CD4-positive, alpha-beta T cell (primary cell): ENCODE measurements around the gene ZC3H8. TPM values are rescaled to one million over a fixed set of nuclear protein-coding genes. Genes with fewer than 3 reads are reported as not detected.

ENCODE experiments used
- ATAC-seq: fragments of 200-7000 bp; cut with Tn5 transposase; one replicate; pipeline ENCODE4 v1.10.0; 2022; ENCODE audit warnings: mild to moderate bottlenecking; ENCODE audit not compliant: poor library complexity
- CTCF ChIA-PET: fragments of 350-600 bp; sonication (Branson Sonifier 250); formaldehyde crosslinking; loops from one replicate; lab custom pipeline; 2021; ENCODE audit warnings: antibody characterized with exemption, inconsistent platforms; lab: Charles Lee
- POLR2A ChIA-PET: fragments of 350-600 bp; sonication (Branson Sonifier 250); formaldehyde crosslinking; loops from one replicate; lab custom pipeline; 2021; ENCODE audit warnings: antibody characterized with exemption, inconsistent platforms; lab: Charles Lee
- DNase-seq, 14 experiments: peaks; one replicate each; pipeline ENCODE4 v3.0.0-alpha.2; 2013 to 2020; ENCODE audit warnings: mixed read lengths in 2 of 14
- H3K27ac ChIP-seq, 2 donors: one replicate each; pipeline versions ENCODE4 v1.5.1 to v1.7.0; 2013; ENCODE audit warnings: low read length in 2 of 2, low read depth in 1 of 2, mild to moderate bottlenecking in 1 of 2
- H3K27me3 ChIP-seq, 2 experiments: 1 replicate in 1 of 2; 2 replicates in 1 of 2; pipeline versions ENCODE4 v1.6.1 to v1.7.0; 2013; ENCODE audit warnings: low read length in 2 of 2, control low read depth in 1 of 2, mild to moderate bottlenecking in 1 of 2, moderate library complexity in 1 of 2; ENCODE audit not compliant: insufficient read depth in 2 of 2, control insufficient read depth in 1 of 2
- H3K36me3 ChIP-seq: one replicate; pipeline ENCODE4 v1.6.1; 2013; ENCODE audit warnings: low read length, control low read depth; ENCODE audit not compliant: insufficient read depth
- H3K4me1 ChIP-seq: one replicate; pipeline ENCODE4 v1.6.1; 2013; ENCODE audit warnings: low read length, control low read depth; ENCODE audit not compliant: insufficient read depth
- H3K4me3 ChIP-seq: one replicate; pipeline ENCODE4 v1.5.1; 2013; ENCODE audit warnings: mild to moderate bottlenecking, low read length, moderate library complexity
- H3K9me3 ChIP-seq, 2 experiments: 1 replicate in 1 of 2; 2 replicates in 1 of 2; pipeline versions ENCODE4 v1.6.1 to v1.7.0; 2013; ENCODE audit warnings: low read length in 2 of 2, mild to moderate bottlenecking in 2 of 2, control low read depth in 1 of 2, moderate library complexity in 1 of 2; ENCODE audit not compliant: control insufficient read depth in 1 of 2, insufficient read depth in 1 of 2
- H3K27ac Mint-ChIP-seq: one replicate; pipeline ENCODE4 v1.8.0; 2020; ENCODE audit warnings: mixed read lengths
- H3K27me3 Mint-ChIP-seq: one replicate; pipeline ENCODE4 v1.8.0; 2021; ENCODE audit warnings: mixed read lengths
- H3K36me3 Mint-ChIP-seq: one replicate; pipeline ENCODE4 v1.8.0; 2021; ENCODE audit warnings: low read depth, mixed read lengths
- H3K4me1 Mint-ChIP-seq: one replicate; pipeline ENCODE4 v1.8.0; 2021; ENCODE audit warnings: low read depth, mixed read lengths
- H3K4me3 Mint-ChIP-seq: one replicate; pipeline ENCODE4 v1.8.0; 2020; ENCODE audit warnings: mild to moderate bottlenecking, mixed read lengths
- H3K9me3 Mint-ChIP-seq: one replicate; pipeline ENCODE4 v1.8.0; 2020; ENCODE audit warnings: mixed read lengths
- CTCF ChIP-seq: fragments of 200-600 bp; IDR thresholded peaks from one replicate; pipeline ENCODE4 v1.8.0; 2022; ENCODE audit warnings: antibody characterized with exemption, mild to moderate bottlenecking
- intact Hi-C, 2 experiments: fragments of 100-400 bp; cut with DNase I in 1 of 2; cut with micrococcal nuclease in 1 of 2; formaldehyde crosslinking; loops; one replicate each; pipeline versions ENCODE4 v1.15.1 to v1.9.0; 2023 to 2025; cut with DNase I, micrococcal nuclease
- total RNA-seq, 174 experiments: library from RNA in 2 of 174; stranded (reverse) in 2 of 174; gene quantifications; one replicate each; pipeline ENCODE4 v1.2.3 and lab custom pipeline; 2021 to 2026

The ZC3H8 gene
- total RNA-seq, 2 experiments from 2014 or later, result 10.2 to 16.2 TPM

- CTCF ChIA-PET, result interaction anchor here (1.5 to 1.6 kb wide), 2 partner anchors 16 to 154 kb away, joined by 6 to 7 read pairs; no protein-coding TSS in a partner anchor
- peak within 1 kb of the TSS; percentile 98 for H3K4me3 Mint-ChIP-seq
- peak; percentile 97 to 100 (median 100) for DNase-seq
- H3K4me1 ChIP-seq, result peaks cover 8% of the 10 kb centered on the region
- H3K27me3 Mint-ChIP-seq, result no peaks in the 10 kb centered on the region
- intact Hi-C loops, result loop anchor here (1.0 to 10.0 kb wide), 3 partner anchors 21 to 391 kb away; partner anchors contain the start of gene ANAPC1 (in 1 of the 2)
- H3K4me3 ChIP-seq, result peak within 1 kb of the TSS; percentile 94
- no peaks in the 10 kb centered on the region for H3K9me3 ChIP-seq
- POLR2A ChIA-PET, result interaction anchor here (0.8 to 1.7 kb wide), 10 partner anchors 10 to 308 kb away, joined by 3 to 19 read pairs (median 4); partner anchors contain the start of genes TMEM87B and ZC3H8
- ATAC-seq, result peak; percentile 90
- H3K36me3 ChIP-seq, result no peaks in the 10 kb centered on the region
- H3K4me1 Mint-ChIP-seq, result peaks cover 33% of the 10 kb centered on the region
- peak within 1 kb of the TSS; percentile 100 for H3K27ac Mint-ChIP-seq
- H3K36me3 Mint-ChIP-seq, result peaks cover 12% of the 10 kb centered on the region
- no peaks in the 10 kb centered on the region for H3K27me3 ChIP-seq
- H3K27ac ChIP-seq, result peak within 1 kb of the TSS; percentile 100
- TF ChIP-seq CTCF, result no peak
- no peaks in the 10 kb centered on the region for H3K9me3 Mint-ChIP-seq
Observed at GRCh38 chr2:112275311-112275886, 20.6 kb upstream of the ZC3H8 start, which contains the start of gene ZC3H6. Gene ZC3H6, plus strand, starts transcription at chr2:112275597. Its CDS starts 398 bp downstream, at chr2:112275995.

DNA sequence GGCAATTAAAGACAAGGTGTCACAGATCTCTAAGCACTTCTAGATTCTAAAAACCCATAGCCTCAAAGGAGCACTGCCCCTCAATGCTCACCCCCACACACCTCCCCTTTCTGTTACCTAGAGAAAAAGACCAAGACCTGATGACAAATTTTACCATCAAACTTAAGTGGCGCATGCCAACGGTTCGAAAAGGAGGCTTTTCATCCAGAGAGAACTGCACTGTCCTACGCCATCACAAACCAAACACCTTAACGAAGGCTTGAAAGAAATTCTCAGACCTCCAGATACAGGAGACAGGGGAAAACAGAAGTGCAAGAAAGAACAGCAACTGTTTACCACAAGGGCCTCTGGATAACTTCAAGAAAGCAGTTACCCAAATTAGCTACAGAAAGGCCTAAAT lies 18.5 kb upstream of the ZC3H8 start:
- ChIA-PET CTCF (interaction anchor here (1.0 to 1.7 kb wide), 3 partner anchors 10 to 19 kb away, joined by 5 to 7 read pairs (median 6); partner anchors contain the start of gene ZC3H8), POLR2A (interaction anchor here (0.9 to 1.8 kb wide), 2 partner anchors 18 to 207 kb away, joined by 4 to 5 read pairs; partner anchors contain the start of gene ZC3H8)
- ATAC-seq (no peak), DNase-seq (no peak)
- no peaks in the 10 kb centered on the region for H3K36me3 ChIP-seq
- no peak overlapping the region for H3K27ac ChIP-seq
- H3K4me1 ChIP-seq, result peaks cover 7% of the 10 kb centered on the region
- Mint-ChIP-seq H3K36me3 (peaks cover 12% of the 10 kb centered on the region), H3K4me3 (peak overlapping the region; percentile 74), H3K27ac (peak overlapping the region; percentile 66), H3K27me3 (no peaks in the 10 kb centered on the region), H3K4me1 (peaks cover 19% of the 10 kb centered on the region), H3K9me3 (peaks cover 2% of the 10 kb centered on the region)
- intact Hi-C loops, result loop anchor here in 1 of 2 experiments (5.0 to 10.0 kb wide), 3 partner anchors 216 to 389 kb away; partner anchors contain the start of genes ANAPC1, CHCHD5 and TMEM87B
- no peak overlapping the region for H3K4me3 ChIP-seq
- no peaks in the 10 kb centered on the region for H3K27me3 ChIP-seq
- TF ChIP-seq CTCF, result no peak
- H3K9me3 ChIP-seq, result no peaks in the 10 kb centered on the region

GRCh38 chr2:112272669-112273068 lies 17.8 kb upstream of the ZC3H8 start:
- H3K4me1 Mint-ChIP-seq, result peaks cover 13% of the 10 kb centered on the region
- Histone ChIP-seq H3K27me3 (no peaks in the 10 kb centered on the region), H3K36me3 (no peaks in the 10 kb centered on the region), H3K27ac (no peak overlapping the region), H3K4me3 (no peak overlapping the region), H3K4me1 (peaks cover 4% of the 10 kb centered on the region), H3K9me3 (no peaks in the 10 kb centered on the region)
- H3K4me3 Mint-ChIP-seq, result peak overlapping the region; percentile 35
- intact Hi-C loops, result loop anchor here in 1 of 2 experiments (5.0 to 10.0 kb wide), 3 partner anchors 215 to 388 kb away; partner anchors contain the start of genes ANAPC1, CHCHD5 and TMEM87B
- TF ChIP-seq CTCF, result no peak
- H3K27ac Mint-ChIP-seq, result peak overlapping the region; percentile 15
- peaks cover 2% of the 10 kb centered on the region for H3K9me3 Mint-ChIP-seq
- ChIA-PET CTCF (interaction anchor here (1.0 to 1.7 kb wide), 2 partner anchors 9 to 13 kb away, joined by 5 to 7 read pairs; no protein-coding TSS in a partner anchor), POLR2A (interaction anchor here (1.8 kb wide), 1 partner anchor 18 kb away, joined by 4 read pairs; the partner anchor contains the start of gene ZC3H8)
- ATAC-seq, result no peak
- no peak for DNase-seq
- no peaks in the 10 kb centered on the region for H3K27me3 Mint-ChIP-seq
- H3K36me3 Mint-ChIP-seq, result peaks cover 12% of the 10 kb centered on the region
